Measurements from ENCODE around the gene PATL1.
"Not testable (repeated sequence)": the region's sequence is repeated elsewhere in the genome, so short reads cannot be mapped to it uniquely, and the experiment has no call there.

The PATL1 gene

GRCh38 chr11:59674291-59674690 is 5.5 kb upstream of the PATL1 start:
- no peak for DNase-seq

DNA sequence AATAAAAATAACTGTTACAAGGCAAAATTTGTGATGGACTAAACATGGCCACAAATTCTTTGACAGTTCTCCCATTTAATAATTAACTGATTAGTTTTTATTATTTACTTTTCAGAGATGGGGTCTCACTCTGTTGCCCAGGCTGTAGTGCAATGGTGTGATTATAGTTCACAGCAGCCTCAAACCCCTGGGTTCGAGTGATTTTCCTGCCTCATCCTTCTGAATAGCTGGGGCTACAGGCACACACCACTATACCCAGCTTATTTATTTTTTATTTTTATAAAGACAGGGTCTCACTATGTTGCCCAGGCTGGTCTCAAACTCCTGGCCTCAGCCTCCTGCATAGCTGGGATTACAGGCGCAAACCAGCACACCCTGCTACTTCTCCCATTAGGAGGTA is 4.5 kb upstream of the PATL1 start:
- DNase-seq: no peak

DNA sequence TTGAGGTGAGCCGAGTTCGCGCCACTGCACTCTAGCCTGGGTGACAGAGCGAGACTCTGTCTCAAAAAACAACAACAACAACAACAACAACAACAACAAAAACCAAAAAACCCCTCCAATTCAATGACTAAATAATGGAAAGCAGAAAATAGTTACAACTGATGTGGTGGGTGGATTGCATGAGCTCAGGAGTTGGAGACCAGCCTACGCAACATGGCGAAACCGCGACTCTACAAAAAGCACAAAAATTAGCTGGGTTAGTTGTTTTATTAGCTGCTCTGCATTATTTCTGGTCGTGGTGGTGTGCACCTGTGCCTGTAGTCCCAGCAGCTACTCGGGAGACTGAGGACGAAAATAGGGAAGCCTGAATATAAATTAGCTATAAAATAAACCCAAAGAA is 2.6 kb upstream of the PATL1 start:
- DNase-seq: no peak

DNA sequence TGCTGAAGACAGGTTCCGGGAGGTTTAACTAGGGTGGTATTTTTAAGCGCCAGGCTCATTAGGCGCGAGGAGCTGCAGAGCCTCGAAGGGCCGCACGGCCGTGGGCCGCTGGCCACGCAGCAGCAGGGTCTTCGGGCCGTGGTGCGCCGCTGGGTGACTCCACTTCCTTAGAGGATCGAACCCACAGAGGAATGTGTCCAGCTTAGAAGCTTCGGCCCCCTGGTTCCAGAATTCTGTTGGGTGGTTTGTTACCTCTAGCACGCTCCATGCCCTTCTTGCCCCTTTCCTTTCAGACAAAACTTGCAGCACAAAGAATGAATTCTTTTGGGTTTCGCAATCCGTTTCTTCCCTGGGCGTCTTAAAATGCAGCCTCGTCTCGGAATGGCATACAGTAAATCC is 773 bp upstream of the PATL1 start:
- DNase-seq: no peak

- DNase-seq: no peak
These were observed 468 bp downstream of the PATL1 start for GRCh38 chr11:59668188-59668949.

DNA sequence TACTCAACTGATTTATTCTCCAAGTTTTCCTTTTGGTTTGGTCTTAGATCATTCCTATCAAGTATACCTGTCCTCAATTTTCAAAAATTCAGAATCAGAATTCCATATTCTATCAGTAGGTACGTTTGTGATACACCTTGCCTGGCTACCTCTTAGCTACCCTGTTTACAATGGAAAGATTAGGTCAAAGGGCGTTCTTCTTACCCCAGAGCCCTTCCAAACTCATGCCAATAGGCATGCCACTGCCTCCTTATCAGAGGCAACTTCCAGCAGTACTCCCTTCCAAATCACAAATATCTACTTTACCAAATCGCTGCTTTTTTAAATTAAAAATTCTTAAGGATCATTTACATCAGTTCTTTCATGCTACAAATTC is 1.0 kb downstream of the PATL1 start:
- no peak for DNase-seq

GRCh38 chr11:59666969-59667368 is 1.9 kb downstream of the PATL1 start:
- DNase-seq: no peak

- no peak for DNase-seq
These were observed 8.2 kb downstream of the PATL1 start for GRCh38 chr11:59660621-59661020.

GRCh38 chr11:59659981-59660380 is 8.9 kb downstream of the PATL1 start:
- no peak for DNase-seq

DNA sequence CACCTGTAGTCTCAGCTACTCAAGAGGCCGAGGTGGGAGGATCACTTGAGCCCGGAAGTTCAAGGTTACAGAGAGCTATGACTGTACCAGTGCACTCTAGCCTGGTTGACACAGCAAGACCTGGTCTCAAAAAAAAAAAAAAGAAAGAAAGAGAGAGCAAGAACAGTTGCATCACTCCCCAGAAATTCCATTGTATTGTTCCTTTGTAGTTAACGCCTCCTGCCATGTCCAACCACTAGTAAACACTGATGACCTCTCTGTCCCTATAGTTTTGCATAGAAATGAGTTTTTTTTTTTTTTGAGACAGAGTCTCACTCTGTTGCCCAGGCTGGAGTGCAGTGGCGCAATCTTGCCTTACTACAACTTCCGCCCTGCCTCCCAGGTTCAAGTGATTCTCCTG is 10.8 kb downstream of the PATL1 start:
- no peak for DNase-seq

DNA sequence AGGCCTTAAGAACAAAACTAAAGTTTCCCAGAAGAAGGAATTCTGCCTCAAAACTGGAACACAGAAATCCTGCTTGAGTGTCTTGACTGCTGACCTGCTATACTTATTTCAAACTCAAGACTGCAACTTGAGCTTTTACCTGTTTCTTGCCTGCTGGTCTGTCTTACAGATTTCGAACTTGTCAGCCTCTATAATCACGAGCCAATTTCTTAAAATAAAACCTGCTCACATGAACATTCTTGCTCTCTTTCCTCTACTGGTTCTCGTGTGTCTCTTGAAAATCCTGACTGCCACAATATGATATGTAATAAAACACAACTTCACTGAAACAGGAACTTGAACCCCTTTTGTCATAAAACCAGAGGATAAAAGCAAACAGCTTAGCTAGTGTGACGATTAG is 13.9 kb downstream of the PATL1 start:
- DNase-seq: no peak

DNA sequence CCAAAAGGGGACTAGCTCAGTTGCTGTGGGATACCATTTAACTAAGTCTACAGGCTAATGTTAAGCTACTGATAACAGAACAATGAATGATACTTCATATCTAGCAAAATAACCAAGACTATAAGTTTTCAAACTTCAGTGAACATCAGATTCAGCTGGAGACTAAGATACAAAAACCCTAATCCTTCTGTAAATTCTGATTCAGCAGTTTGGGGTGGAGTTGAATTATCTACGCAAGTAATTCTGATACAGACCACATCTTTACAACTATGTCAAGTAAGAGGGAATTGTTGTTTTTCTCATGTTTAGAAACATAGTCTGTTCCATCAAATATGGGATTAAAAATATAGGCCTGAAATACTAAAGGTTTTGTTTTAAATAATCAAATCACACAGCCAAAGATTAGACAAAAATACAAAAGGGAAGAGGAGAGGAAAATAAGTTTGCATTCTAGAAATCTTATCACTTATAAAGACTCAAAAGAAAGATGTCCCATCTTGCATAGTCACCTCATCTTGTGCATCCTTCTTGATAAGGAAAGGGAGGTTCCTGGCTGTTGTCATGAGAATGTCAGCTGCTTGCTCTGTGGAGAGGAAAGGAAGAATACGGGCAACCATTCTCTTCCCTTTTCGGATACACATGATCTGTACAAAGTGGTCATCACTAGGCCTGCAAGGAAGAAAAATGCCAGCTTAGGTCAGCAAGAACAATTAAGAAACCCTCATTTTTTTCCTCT is 21.4 kb downstream of the PATL1 start:
- DNase-seq: no peak

DNA sequence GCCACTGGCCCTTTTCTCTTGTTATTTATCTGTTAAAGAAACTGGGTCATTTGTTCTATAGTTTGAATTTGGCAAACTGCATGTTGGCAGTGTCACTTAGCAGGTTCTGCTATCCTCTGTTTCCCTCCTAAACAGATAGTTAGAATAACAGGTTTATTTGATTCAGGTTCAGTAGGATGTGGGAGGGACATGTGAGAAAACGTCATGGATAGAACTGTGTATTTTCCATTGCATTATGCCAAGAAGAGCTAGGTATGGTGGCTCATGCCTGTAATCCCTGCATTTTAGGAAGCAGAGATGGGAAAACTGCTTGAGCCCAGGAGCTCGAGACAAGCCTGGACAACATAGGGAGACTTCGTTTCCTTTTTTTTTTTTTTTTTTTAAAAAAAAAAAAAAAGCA is 24.3 kb downstream of the PATL1 start:
- DNase-seq: no peak

DNA sequence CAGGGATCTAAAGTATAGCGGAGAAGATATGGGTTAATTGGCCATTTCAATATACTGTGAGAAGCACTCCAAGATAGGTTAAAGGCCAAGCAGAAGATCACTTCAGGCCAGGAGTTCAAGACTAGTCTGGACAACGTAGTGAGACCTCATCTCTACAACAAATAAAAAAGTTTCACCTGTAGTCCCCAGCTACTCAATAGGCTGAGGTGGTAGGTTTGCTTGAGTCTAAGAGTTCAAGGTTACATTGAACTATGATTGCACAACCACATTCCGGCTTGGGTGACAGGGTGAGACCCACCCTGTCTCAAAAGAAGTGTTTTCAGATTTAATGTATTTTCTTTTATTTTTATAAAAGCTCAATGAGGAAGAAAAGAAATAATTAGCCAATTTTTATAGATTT is 25.4 kb downstream of the PATL1 start:
- no peak for DNase-seq

GRCh38 chr11:59641156-59641555 is 27.7 kb downstream of the PATL1 start:
- DNase-seq: no peak

DNA sequence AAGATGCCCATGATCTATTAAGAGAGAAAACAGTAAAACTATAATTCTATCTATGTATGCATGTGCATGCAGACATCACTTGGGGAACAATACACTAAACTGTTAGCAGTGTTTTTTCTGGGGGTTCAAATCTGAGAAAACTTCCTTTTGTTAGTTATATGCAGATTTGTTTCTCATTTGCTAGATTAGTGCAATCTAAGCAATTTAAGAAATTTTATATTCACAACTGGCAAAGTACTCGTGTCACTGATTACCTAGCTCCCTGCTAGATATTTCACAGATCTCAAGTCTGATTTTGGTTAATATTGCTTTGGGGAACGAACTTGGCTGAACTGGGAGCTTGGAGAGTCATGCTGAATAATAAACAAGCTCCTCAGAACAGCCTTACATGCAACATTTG is 38.3 kb downstream of the PATL1 start:
- no peak for DNase-seq

DNA sequence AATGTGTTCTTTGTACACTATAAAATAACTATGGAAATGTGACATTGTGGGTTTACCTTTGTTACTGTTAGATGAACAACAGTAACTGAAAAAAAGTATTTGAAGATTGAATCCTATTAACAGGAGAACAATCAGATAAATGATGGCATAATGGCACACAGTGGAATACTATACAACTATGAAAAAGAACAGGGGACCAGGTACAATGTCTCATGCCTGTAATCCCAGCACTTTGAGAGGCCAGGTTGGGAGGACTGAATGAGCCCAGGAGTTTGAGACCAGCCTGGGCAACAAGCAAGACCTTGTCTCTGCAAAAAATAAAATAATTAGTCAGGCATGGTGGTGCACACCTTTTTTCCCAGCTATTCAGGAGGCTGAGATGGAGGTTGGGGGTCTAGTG is 38.8 kb downstream of the PATL1 start:
- no peak for DNase-seq

- DNase-seq: not testable (repeated sequence)
These were observed 41.9 kb downstream of the PATL1 start for GRCh38 chr11:59626969-59627368.

GRCh38 chr11:59625703-59626102 is 43.1 kb downstream of the PATL1 start:
- DNase-seq: no peak

DNA sequence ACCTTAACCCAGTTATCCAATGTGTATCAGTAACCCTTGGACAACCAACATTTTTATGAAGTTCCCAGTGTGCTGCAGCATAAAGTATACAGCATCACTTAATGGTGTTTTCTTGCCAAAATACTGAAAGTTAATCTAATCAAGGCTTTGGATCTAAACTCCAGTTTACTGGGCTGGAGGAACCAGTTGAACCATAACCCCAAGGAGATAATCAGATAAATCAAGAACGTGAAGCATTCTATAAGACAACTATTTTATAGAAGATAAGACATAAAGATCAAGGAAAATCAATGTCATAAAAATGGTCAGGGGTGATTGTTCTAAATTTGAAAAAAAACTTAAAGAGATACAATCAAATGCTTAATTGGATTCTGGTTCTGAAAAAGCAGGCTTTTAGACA is 51.0 kb downstream of the PATL1 start:
- DNase-seq: no peak

DNA sequence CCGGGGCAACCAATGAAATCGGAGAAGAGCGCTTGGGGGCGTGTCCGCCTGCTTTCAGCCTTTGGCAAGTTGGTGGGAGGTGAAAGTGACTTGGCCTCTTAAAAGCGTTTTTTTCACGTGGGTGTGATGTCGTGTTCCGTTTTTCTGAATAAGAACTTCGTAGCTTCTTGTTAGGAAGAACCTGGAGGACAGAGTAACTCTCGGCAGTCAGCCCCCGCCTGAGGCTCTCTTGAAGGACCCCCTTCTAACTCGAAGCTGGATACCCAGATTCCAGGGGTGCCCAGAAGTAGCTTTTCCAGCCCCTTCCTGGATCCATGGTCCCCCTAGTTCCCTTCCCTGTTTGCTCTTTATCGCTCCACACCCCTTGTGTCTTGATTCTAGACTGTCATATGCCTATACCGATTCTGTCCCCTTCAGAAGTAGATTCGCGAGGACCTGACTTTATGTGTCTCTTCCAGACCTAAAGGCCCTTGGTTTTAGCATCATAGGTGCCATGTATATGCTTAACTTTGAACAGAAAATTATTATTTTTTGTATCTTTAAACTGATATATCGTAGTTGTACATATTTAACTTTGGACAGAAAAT is 52.3 kb downstream of the PATL1 start:
- no peak for DNase-seq

GRCh38 chr11:59615637-59616395 is 53.0 kb downstream of the PATL1 start, which contains the start of gene OSBP:
Gene OSBP (minus strand): TSS chr11:59615774. CDS start chr11:59615664, 110 bp downstream.
- peak; percentile 98 for DNase-seq

- DNase-seq: peak; percentile 60
These were observed 53.7 kb downstream of the PATL1 start for GRCh38 chr11:59615120-59615636.

All from NCI-H1105 (cell line).